Measurements from ENCODE around the gene LRRC42.

LRRC42 gene

GRCh38 chr1:53956308-53957168 lies 10.4 kb downstream of the LRRC42 start:
- ChIA-PET CTCF (interaction anchor here (0.8 to 1.0 kb wide), 3 partner anchors 78 to 96 kb away, joined by 3 read pairs; no protein-coding TSS in a partner anchor), POLR2A (interaction anchor here (0.6 kb wide), 1 partner anchor 9 kb away, joined by 3 read pairs; no protein-coding TSS in a partner anchor)
- DNase-seq (ENCODE audit: extremely low spot score): no peak
- TF ChIP-seq SP1 (IDR thresholded peaks at IDR 0.05): no peak
- no peak for TF ChIP-seq FOXA1 (IDR thresholded peaks at IDR 0.05)

DNA sequence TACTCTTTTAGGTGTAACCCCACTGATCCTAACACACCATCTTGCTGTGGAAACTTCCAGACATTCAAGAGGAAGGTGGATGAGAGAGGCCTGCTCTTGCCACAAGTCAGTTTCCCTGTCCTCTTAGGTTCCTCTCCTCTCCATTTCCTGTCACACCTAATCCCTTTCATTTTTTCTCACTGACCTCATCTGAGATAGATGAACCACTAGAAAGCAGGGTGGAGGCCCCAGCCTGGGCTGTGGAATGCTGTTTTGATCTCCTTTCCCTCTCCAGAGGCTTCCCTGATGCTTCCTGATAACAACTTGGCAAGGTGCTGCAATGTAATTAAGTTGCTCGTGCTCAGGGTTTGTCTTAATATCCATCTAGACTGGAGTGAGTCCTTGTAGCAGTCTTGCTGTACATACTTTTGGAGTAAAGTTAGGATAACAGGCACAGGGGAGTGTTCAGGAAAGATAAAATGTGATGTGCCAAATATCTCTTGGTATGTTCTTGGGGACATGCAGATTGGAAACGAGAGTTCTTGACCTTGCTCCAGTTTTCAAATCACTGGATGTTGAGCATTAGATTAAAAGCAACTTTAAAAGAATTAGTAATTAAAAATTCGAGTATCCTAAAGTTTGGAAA lies 11.2 kb downstream of the LRRC42 start:
- ChIA-PET CTCF (interaction anchor here (0.8 to 3.0 kb wide), 2 partner anchors 97 kb away, joined by 3 to 40 read pairs; no protein-coding TSS in a partner anchor), POLR2A (no interaction called here)
- no peak for TF ChIP-seq FOXA1 (IDR thresholded peaks at IDR 0.05)
- TF ChIP-seq ARNT (IDR thresholded peaks at IDR 0.05): no peak
- TF ChIP-seq, protein P1, sequence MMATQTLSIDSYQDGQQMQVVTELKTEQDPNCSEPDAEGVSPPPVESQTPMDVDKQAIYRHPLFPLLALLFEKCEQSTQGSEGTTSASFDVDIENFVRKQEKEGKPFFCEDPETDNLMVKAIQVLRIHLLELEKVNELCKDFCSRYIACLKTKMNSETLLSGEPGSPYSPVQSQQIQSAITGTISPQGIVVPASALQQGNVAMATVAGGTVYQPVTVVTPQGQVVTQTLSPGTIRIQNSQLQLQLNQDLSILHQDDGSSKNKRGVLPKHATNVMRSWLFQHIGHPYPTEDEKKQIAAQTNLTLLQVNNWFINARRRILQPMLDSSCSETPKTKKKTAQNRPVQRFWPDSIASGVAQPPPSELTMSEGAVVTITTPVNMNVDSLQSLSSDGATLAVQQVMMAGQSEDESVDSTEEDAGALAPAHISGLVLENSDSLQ (IDR thresholded peaks at IDR 0.05): no peak
- no peak for TF ChIP-seq FOXK2 (IDR thresholded peaks at IDR 0.05)
- TF ChIP-seq LEF1 (IDR thresholded peaks at IDR 0.05; ENCODE audit: borderline replicate concordance): no peak
- no peak for TF ChIP-seq NFRKB (IDR thresholded peaks at IDR 0.05)
- no peak for TF ChIP-seq CTBP1 (IDR thresholded peaks at IDR 0.05; ENCODE audit: borderline replicate concordance)
- TF ChIP-seq FOXM1 (IDR thresholded peaks at IDR 0.05; ENCODE audit: borderline replicate concordance): no peak
- TF ChIP-seq ELF4 (IDR thresholded peaks at IDR 0.05): no peak
- no peak for TF ChIP-seq ZNF384 (IDR thresholded peaks at IDR 0.05)
- TF ChIP-seq TARDBP (IDR thresholded peaks at IDR 0.05): no peak
- no peak for TF ChIP-seq SUZ12 (IDR thresholded peaks at IDR 0.05)
- no peak for TF ChIP-seq BHLHE40 (IDR thresholded peaks at IDR 0.05; ENCODE audit: borderline replicate concordance)
- TF ChIP-seq SP1 (IDR thresholded peaks at IDR 0.05): no peak
- no peak for TF ChIP-seq L3MBTL2 (conservative IDR thresholded peaks at IDR 0.05)
- TF ChIP-seq HDGF (IDR thresholded peaks at IDR 0.05; ENCODE audit: borderline replicate concordance): no peak
- no peak for DNase-seq (ENCODE audit: extremely low spot score)

GRCh38 chr1:53959664-53960250 lies 13.6 kb downstream of the LRRC42 start:
- DNase-seq (ENCODE audit: extremely low spot score): no peak
- TF ChIP-seq LEF1 (IDR thresholded peaks at IDR 0.05; ENCODE audit: borderline replicate concordance) (no peak), FOXK2 (IDR thresholded peaks at IDR 0.05) (no peak), ELF4 (IDR thresholded peaks at IDR 0.05) (no peak), SUZ12 (IDR thresholded peaks at IDR 0.05) (no peak), FOXA1 (IDR thresholded peaks at IDR 0.05) (no peak), FOXM1 (IDR thresholded peaks at IDR 0.05; ENCODE audit: borderline replicate concordance) (no peak), ARNT (IDR thresholded peaks at IDR 0.05) (no peak), TARDBP (IDR thresholded peaks at IDR 0.05) (no peak), HDGF (IDR thresholded peaks at IDR 0.05; ENCODE audit: borderline replicate concordance) (no peak), NFRKB (IDR thresholded peaks at IDR 0.05) (no peak), SP1 (IDR thresholded peaks at IDR 0.05) (no peak), L3MBTL2 (conservative IDR thresholded peaks at IDR 0.05) (no peak)
- TF ChIP-seq, protein P1 (IDR thresholded peaks at IDR 0.05): no peak
- ChIA-PET POLR2A (interaction anchor here (1.5 kb wide), 1 partner anchor 14 kb away, joined by 4 read pairs; the partner anchor contains the start of genes IFT25 and LRRC42), CTCF (interaction anchor here (0.6 to 3.0 kb wide), 14 partner anchors 10 to 244 kb away, joined by 3 to 40 read pairs (median 4); partner anchors contain the start of genes DIO1, IFT25 and LRRC42)

DNA sequence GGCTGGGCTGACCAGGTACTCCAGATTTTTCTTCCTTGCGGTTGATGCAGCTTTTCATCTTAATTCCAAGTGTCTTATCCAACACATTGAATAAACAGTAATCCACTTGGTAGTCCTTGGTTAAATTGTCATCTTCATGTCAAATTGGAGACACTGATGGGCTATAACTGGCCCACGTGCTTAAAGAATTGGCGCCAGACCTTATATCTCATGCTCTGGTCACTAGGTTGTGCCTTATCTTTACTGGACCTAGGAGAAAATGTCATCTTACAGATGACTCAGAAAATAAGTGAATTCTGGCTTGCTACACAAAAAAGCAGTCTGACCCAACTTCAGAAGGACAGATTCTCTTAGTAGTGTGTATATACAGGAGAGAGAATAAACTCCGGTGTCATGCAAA lies 16.2 kb downstream of the LRRC42 start:
- POLR2A ChIA-PET: no interaction called here
- DNase-seq (ENCODE audit: extremely low spot score): no peak
- no peak for TF ChIP-seq LEF1 (IDR thresholded peaks at IDR 0.05; ENCODE audit: borderline replicate concordance)
- CTCF ChIA-PET: interaction anchor here (0.6 kb wide), 1 partner anchor 15 kb away, joined by 5 read pairs; no protein-coding TSS in a partner anchor

DNA sequence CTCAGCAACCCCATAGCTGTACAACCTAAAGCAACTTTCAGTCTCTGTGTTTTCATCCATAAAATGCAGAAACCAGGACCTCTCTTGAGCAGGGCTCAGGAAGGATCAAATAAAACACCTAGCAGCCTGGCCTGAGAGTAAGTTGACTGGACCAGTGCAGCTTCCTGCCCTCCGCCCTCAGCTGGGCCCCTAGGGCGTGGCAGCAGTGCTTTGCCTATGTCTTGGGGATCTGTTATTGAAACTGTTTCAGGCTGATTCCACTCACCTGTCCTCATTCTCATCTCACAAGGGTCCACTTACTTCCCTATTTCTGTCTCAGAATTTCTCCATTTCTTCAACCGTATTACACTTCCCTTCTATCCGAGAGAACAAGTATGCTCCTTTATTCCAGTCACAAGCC lies 17.3 kb downstream of the LRRC42 start:
- ChIA-PET CTCF (no interaction called here), POLR2A (interaction anchor here (1.1 kb wide), 1 partner anchor 9 kb away, joined by 3 read pairs; no protein-coding TSS in a partner anchor)
- DNase-seq (ENCODE audit: extremely low spot score): no peak
- TF ChIP-seq FOXK2 (IDR thresholded peaks at IDR 0.05) (no peak), SUZ12 (IDR thresholded peaks at IDR 0.05) (no peak), NFRKB (IDR thresholded peaks at IDR 0.05) (no peak), FOXM1 (IDR thresholded peaks at IDR 0.05; ENCODE audit: borderline replicate concordance) (no peak), ARNT (IDR thresholded peaks at IDR 0.05) (no peak), SP1 (IDR thresholded peaks at IDR 0.05) (no peak), FOXA1 (IDR thresholded peaks at IDR 0.05) (no peak), CTBP1 (IDR thresholded peaks at IDR 0.05; ENCODE audit: borderline replicate concordance) (no peak), HDGF (IDR thresholded peaks at IDR 0.05; ENCODE audit: borderline replicate concordance) (no peak), L3MBTL2 (conservative IDR thresholded peaks at IDR 0.05) (no peak)
- TF ChIP-seq, protein P1 (IDR thresholded peaks at IDR 0.05): no peak

DNA sequence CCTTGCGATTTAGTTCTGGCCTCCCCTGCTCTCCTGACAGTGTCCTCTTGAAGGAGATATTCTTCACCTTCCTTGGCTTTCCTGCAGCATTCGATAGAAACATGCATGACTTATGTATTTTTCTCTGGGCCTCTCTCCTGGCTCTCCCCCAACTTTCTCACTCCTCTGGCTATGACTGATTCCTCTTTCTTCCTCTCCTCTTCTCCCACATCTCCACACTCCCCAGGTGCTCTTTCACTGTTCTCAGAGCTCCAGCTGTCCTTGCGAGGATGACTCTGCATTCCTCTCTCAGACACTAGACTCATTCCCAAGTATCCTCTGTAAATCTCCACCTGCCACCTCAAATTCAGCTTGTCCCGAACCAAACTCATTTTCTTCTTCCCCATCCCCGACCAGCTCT lies 18.0 kb downstream of the LRRC42 start:
- TF ChIP-seq ELF4 (IDR thresholded peaks at IDR 0.05): no peak
- no peak for TF ChIP-seq L3MBTL2 (conservative IDR thresholded peaks at IDR 0.05)
- no peak for TF ChIP-seq HDGF (IDR thresholded peaks at IDR 0.05; ENCODE audit: borderline replicate concordance)
- TF ChIP-seq FOXK2 (IDR thresholded peaks at IDR 0.05): no peak
- no peak for TF ChIP-seq TARDBP (IDR thresholded peaks at IDR 0.05)
- TF ChIP-seq ZNF384 (IDR thresholded peaks at IDR 0.05): no peak
- TF ChIP-seq FOXA1 (IDR thresholded peaks at IDR 0.05): no peak
- TF ChIP-seq ARNT (IDR thresholded peaks at IDR 0.05): no peak
- no peak for TF ChIP-seq SP1 (IDR thresholded peaks at IDR 0.05)
- no peak for TF ChIP-seq NFRKB (IDR thresholded peaks at IDR 0.05)
- TF ChIP-seq SUZ12 (IDR thresholded peaks at IDR 0.05): no peak
- TF ChIP-seq CTBP1 (IDR thresholded peaks at IDR 0.05; ENCODE audit: borderline replicate concordance): no peak
- no peak for TF ChIP-seq LEF1 (IDR thresholded peaks at IDR 0.05; ENCODE audit: borderline replicate concordance)
- TF ChIP-seq, protein P1 (IDR thresholded peaks at IDR 0.05): no peak
- TF ChIP-seq FOXM1 (IDR thresholded peaks at IDR 0.05; ENCODE audit: borderline replicate concordance): no peak
- no peak for TF ChIP-seq BHLHE40 (IDR thresholded peaks at IDR 0.05; ENCODE audit: borderline replicate concordance)
- ChIA-PET CTCF (no interaction called here), POLR2A (interaction anchor here (0.5 kb wide), 1 partner anchor 30 kb away, joined by 3 read pairs; no protein-coding TSS in a partner anchor)
- no peak for DNase-seq (ENCODE audit: extremely low spot score)
